ENCODE measurements around the gene STK16. TPM values are rescaled to one million over a fixed set of nuclear protein-coding genes. Genes with fewer than 3 reads are reported as not detected.
A peak's percentile ranks its signal among the peaks of the same experiment; 100 is the strongest.

STK16 gene
- total RNA-seq, 2 donors from 2014 or later: 8.0 to 16.8 TPM

DNA sequence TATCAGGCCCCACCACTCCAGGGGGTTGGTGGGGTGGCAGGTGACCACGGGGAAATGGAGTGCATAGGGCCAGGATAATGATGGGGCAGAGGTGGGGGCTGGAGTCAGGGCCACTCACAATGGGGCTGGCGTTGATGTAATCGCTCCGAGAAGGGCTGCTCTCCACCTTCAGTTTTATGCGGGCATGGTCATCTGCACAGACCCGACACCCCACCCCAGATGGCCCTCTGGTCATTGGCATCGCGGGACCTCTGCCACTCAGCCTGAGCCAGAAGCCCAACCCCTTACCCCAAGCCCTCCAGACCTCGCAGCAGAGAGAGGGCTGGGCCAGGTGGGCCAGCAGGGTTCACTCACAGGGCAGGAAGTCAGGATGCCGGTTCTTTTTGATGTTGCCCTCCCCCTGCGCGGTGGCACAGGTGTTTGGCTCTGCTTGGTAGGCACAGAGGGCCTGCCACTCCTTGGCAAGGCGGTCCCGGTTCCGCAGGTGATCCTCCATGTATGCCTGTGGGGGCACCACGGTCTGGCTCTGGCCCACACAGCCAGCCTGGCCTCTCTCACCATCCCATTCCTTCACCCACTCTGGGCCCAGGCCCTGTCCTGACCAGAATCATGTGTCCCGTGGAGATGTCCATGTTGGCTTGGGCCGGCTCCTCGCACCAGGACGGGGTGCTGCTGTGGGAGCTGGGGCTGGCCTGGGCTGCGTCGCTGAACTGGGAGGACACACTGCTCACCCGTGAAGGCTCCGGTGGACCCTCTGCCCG is 51.5 kb downstream of the STK16 start:
- Histone ChIP-seq H3K36me3 (replicated peaks in 1 of 2; ENCODE audit: insufficient read depth in 1 of 2, low read depth in 2 of 2) (no peaks in the 10 kb centered on the region), H3K27me3 (no peaks in the 10 kb centered on the region), H3K4me1 (peaks cover 17% of the 10 kb centered on the region), H3K27ac (no peak overlapping the region), H3K4me3 (no peak overlapping the region), H3K9me3 (no peaks in the 10 kb centered on the region)
- 72 to 78% methylated on average over 5 to 23 of the region's 25 CpGs for WGBS, 2 donors
- TF ChIP-seq, protein P1, sequence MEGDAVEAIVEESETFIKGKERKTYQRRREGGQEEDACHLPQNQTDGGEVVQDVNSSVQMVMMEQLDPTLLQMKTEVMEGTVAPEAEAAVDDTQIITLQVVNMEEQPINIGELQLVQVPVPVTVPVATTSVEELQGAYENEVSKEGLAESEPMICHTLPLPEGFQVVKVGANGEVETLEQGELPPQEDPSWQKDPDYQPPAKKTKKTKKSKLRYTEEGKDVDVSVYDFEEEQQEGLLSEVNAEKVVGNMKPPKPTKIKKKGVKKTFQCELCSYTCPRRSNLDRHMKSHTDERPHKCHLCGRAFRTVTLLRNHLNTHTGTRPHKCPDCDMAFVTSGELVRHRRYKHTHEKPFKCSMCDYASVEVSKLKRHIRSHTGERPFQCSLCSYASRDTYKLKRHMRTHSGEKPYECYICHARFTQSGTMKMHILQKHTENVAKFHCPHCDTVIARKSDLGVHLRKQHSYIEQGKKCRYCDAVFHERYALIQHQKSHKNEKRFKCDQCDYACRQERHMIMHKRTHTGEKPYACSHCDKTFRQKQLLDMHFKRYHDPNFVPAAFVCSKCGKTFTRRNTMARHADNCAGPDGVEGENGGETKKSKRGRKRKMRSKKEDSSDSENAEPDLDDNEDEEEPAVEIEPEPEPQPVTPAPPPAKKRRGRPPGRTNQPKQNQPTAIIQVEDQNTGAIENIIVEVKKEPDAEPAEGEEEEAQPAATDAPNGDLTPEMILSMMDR (IDR thresholded peaks at IDR 0.05): no peak
- TF ChIP-seq POLR2A (IDR thresholded peaks at IDR 0.05): no peak
- DNase-seq: no peak
- ATAC-seq: no peak
- intact Hi-C loops (cut with DNase I): no loop called here

DNA sequence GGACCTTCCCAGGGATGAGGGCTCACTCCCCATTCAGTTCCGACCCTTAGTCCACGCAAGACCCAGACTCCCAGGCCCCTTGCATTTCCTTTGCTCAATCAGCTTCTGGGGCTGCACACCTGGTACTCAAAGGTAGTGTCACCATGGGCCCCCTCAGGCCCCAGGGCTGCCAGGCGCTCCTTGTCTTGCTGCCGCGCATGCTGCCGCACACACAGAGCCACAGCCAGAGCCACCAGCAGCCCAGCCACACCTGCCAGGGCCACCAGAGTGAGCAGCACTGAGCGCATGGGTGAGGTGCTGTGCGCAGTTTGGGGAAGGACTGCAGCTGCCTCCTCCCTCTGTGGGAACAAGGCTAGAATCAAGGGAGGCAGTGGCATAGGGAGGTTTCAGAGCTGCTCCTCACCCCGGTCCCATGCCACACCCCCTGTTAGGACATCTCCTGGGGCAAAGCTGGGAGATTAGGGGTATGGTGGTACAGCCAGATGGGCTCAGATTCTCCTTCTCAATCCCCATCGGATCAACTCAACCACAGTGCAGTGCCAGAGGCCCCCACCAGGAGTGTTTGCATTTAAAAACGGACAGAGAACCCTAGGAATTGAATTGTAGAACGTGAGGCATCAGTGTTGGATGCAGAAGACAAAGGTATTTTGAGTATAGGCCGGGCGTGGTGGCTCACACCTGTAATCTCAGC is 52.6 kb downstream of the STK16 start:
- WGBS, 2 donors: 64 to 66% methylated on average over 8 to 14 of the region's 14 CpGs
- H3K4me3 ChIP-seq: no peak overlapping the region
- ATAC-seq: no peak
- intact Hi-C loops (cut with DNase I): no loop called here
- H3K4me1 ChIP-seq: peaks cover 17% of the 10 kb centered on the region
- H3K27me3 ChIP-seq: no peaks in the 10 kb centered on the region
- H3K36me3 ChIP-seq (replicated peaks in 1 of 2; ENCODE audit: insufficient read depth in 1 of 2, low read depth in 2 of 2): no peaks in the 10 kb centered on the region
- no peak for DNase-seq
- no peaks in the 10 kb centered on the region for H3K9me3 ChIP-seq
- no peak overlapping the region for H3K27ac ChIP-seq
- TF ChIP-seq, protein P1 (IDR thresholded peaks at IDR 0.05): no peak

DNA sequence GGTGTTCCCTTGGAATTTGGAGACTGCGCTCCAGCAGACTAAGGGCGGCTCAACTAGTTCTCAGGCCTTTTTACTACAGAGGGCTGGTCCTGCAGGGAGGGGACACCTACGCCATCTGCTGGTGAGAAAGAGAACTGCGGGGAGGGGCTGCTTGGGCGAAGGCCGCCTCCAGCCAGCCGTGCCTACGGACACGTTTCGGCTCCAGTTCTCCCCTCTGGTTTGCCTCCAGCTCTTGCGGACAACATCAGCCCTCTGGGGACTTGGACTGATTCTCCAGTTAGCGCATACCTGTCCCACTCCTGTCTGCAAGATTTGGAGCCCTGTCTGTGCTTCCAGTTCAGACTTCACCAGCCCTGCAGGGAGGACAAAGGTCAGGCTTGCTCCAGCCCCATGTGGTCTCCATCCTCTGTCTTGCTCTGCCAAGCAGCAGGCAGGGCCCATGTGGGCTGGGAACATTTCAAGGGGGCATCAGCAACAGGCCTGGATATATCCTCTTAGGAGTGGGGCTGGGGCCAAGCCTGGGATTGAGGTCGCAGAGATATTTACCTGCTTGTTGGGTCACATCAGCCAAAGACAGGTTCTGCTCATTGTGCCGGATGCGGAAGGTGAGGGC is 53.6 kb downstream of the STK16 start:
- Histone ChIP-seq H3K9me3 (no peaks in the 10 kb centered on the region), H3K36me3 (replicated peaks in 1 of 2; ENCODE audit: insufficient read depth in 1 of 2, low read depth in 2 of 2) (no peaks in the 10 kb centered on the region), H3K27me3 (no peaks in the 10 kb centered on the region), H3K4me1 (peaks cover 17% of the 10 kb centered on the region), H3K4me3 (no peak overlapping the region), H3K27ac (no peak overlapping the region)
- ATAC-seq (peak; percentile 70), DNase-seq (peak; percentile 87 to 93 (median 90))
- no peak for TF ChIP-seq POLR2A (IDR thresholded peaks at IDR 0.05)
- TF ChIP-seq, protein P1 (IDR thresholded peaks at IDR 0.05): peak; percentile 96 to 99 (median 97)
- 22 to 75% methylated on average over 3 to 15 of the region's 15 CpGs for WGBS, 2 donors
- intact Hi-C loops (cut with DNase I): no loop called here

DNA sequence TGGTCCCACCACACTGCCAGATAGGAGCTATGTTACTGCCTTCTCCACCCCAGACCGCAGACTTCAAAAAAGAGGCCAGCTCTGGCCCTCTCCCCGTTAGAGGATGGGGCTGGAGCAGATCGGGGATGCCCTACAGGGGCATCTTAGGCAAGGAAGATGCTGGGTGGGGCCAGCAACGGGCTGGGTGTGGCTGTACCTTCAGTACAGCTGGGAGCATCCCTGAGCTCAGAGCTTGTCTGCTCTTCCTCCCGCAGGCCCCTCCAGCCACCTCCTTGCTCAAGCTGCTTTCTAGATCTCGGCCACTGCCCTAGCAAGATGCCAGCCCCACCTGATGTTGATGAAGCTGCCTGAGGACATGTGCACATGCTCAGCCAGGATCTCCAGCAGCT is 54.1 kb downstream of the STK16 start:
- no peak for TF ChIP-seq POLR2A (IDR thresholded peaks at IDR 0.05)
- TF ChIP-seq, protein P1 (IDR thresholded peaks at IDR 0.05): no peak
- H3K36me3 ChIP-seq (replicated peaks in 1 of 2; ENCODE audit: insufficient read depth in 1 of 2, low read depth in 2 of 2): no peaks in the 10 kb centered on the region
- peaks cover 13% of the 10 kb centered on the region for H3K4me1 ChIP-seq
- DNase-seq (no peak), ATAC-seq (no peak)
- H3K4me3 ChIP-seq: no peak overlapping the region
- H3K27me3 ChIP-seq: no peaks in the 10 kb centered on the region
- 70 to 79% methylated on average over 5 to 6 of the region's 6 CpGs for WGBS, 2 donors
- intact Hi-C loops (cut with DNase I): no loop called here
- H3K9me3 ChIP-seq: no peaks in the 10 kb centered on the region
- no peak overlapping the region for H3K27ac ChIP-seq

MicroRNA genes within 50 kb of the gene (microRNA counts, 767-probe panel; counts per million panel counts)
- microRNA hsa-miR-153: 0 to 736 counts per million in 2 donors

Small RNA genes lying within 50 kb of the gene (microRNA-seq; reads per million reads assigned to microRNA genes)
- gene MIR153-1 (ENCODE audit: borderline number of aligned reads in 2 of 2, borderline replicate concordance in 2 of 2): 0 reads per million in 2 donors

Small RNA genes lying within 50 kb of the gene (small RNA-seq; reads per million reads assigned to genes)
- gene MIR153-1: not detected

Other genes starting within 250 kb of the STK16 start
- gene CFAP65, start 204.0 kb upstream of the STK16 start, total RNA-seq: not detected
- 1 to 10 TPM in 1 of 2 donors, not detected in 1; 1.0 TPM for gene IHH, start 184.6 kb upstream of the STK16 start, total RNA-seq
- gene NHEJ1, start 84.7 kb upstream of the STK16 start, total RNA-seq: 1 to 10 TPM; 8.9 to 9.3 TPM
- gene SLC23A3, start 75.5 kb upstream of the STK16 start, total RNA-seq: 1 to 10 TPM; 3.1 to 8.2 TPM
- 10 to 100 TPM; 25.7 to 27.4 TPM for gene CNPPD1, start 68.6 kb upstream of the STK16 start, total RNA-seq
- 10 to 100 TPM; 41.9 to 43.6 TPM for gene RETREG2, start 67.2 kb upstream of the STK16 start, total RNA-seq
- gene ZFAND2B, start 38.7 kb upstream of the STK16 start, total RNA-seq: 10 to 100 TPM; 36.9 to 43.3 TPM
- gene ABCB6, start 26.5 kb upstream of the STK16 start, total RNA-seq: 10 to 100 TPM; 10.5 to 11.7 TPM
- gene ATG9A, start 15.8 kb upstream of the STK16 start, total RNA-seq: 10 to 100 TPM; 21.0 to 27.7 TPM
- gene ANKZF1, start 15.7 kb upstream of the STK16 start, total RNA-seq: 10 to 100 TPM; 67.5 to 95.3 TPM
- 10 to 100 TPM in 1 of 2 donors, 1 to 10 TPM in 1; 3.1 to 11.2 TPM for gene GLB1L, start within 50 bp of the STK16 start, total RNA-seq
- gene TUBA4B, start 7.8 kb downstream of the STK16 start, total RNA-seq: not detected
- 10 to 100 TPM; 17.8 to 20.2 TPM for gene TUBA4A, start 8.4 kb downstream of the STK16 start, total RNA-seq
- 10 to 100 TPM; 60.3 to 68.0 TPM for gene DNAJB2, start 33.9 kb downstream of the STK16 start, total RNA-seq
- gene PTPRN, start 63.9 kb downstream of the STK16 start, total RNA-seq: 10 to 100 TPM; 18.7 to 19.8 TPM
- gene RESP18, start 87.3 kb downstream of the STK16 start, total RNA-seq: not detected
- 10 to 100 TPM; 18.4 to 24.7 TPM for gene DNPEP, start 142.4 kb downstream of the STK16 start, total RNA-seq
- 10 to 100 TPM; 12.7 to 23.1 TPM for gene DES, start 172.9 kb downstream of the STK16 start, total RNA-seq
- 1 to 10 TPM; 2.9 to 3.6 TPM for gene SPEG, start 189.4 kb downstream of the STK16 start, total RNA-seq